HepG2 (cell line): Measurements from ENCODE around the gene NSL1.

Source experiments
- ESRRA ChIP-seq: sonication (generic); formaldehyde crosslinking; IDR thresholded peaks from 2 replicates; pipeline ENCODE4 v1.5.1; 2020; ENCODE audit warnings: mild to moderate bottlenecking, low read depth, missing genetic modification reagents
- IRF2 ChIP-seq: IDR thresholded peaks from 2 replicates; pipeline ENCODE4 v1.6.1; 2018; ENCODE audit warnings: missing genetic modification reagents, missing compliant biosample characterization
- KAT8 ChIP-seq: IDR thresholded peaks from 2 replicates; pipeline ENCODE4 v1.6.1; 2016; ENCODE audit warnings: missing genetic modification reagents, missing compliant biosample characterization
- MAFK ChIP-seq, 2 experiments: IDR thresholded peaks in 1 of 2; conservative IDR thresholded peaks in 1 of 2; 2 replicates each; pipeline ENCODE4 v1.6.1; 2011; ENCODE audit warnings: improper control_type of control experiment in 2 of 2, low read length in 2 of 2
- POLR2A ChIP-seq, 2 experiments: IDR thresholded peaks; 2 replicates each; pipeline ENCODE4 v1.6.1; 2011; ENCODE audit warnings: low read depth in 2 of 2, low read length in 2 of 2, mild to moderate bottlenecking in 1 of 2, moderate library complexity in 1 of 2; ENCODE audit not compliant: insufficient read depth in 1 of 2
- RAD21 ChIP-seq: fragments of 450-650 bp; formaldehyde crosslinking; IDR thresholded peaks from 2 replicates; pipeline ENCODE4 v1.5.0; 2020; ENCODE audit warnings: mild to moderate bottlenecking
- ZFP36L2 ChIP-seq: sonication (generic); formaldehyde crosslinking; IDR thresholded peaks from 2 replicates; pipeline ENCODE4 v1.4.0; 2020; ENCODE audit warnings: missing genetic modification reagents
- TF ChIP-seq, protein P1 (sequence below): sonication (generic); formaldehyde crosslinking; IDR thresholded peaks from 2 replicates; pipeline ENCODE4 v1.4.0; 2020; ENCODE audit warnings: missing genetic modification reagents
- TF ChIP-seq, protein P2 (sequence below): sonication (generic); formaldehyde crosslinking; IDR thresholded peaks from 2 replicates; pipeline ENCODE4 v1.5.0; 2020; ENCODE audit warnings: mild to moderate bottlenecking, missing genetic modification reagents, moderate library complexity
- TF ChIP-seq, protein P3 (sequence below): sonication (generic); formaldehyde crosslinking; IDR thresholded peaks from 2 replicates; pipeline ENCODE4 v1.8.1; 2023; ENCODE audit warnings: mild to moderate bottlenecking, moderate library complexity, missing genetic modification reagents
- TF ChIP-seq, protein P4 (sequence below): sonication (generic); formaldehyde crosslinking; IDR thresholded peaks from 2 replicates; pipeline ENCODE4 v1.4.0; 2020; ENCODE audit warnings: missing genetic modification reagents, borderline replicate concordance

DNA sequence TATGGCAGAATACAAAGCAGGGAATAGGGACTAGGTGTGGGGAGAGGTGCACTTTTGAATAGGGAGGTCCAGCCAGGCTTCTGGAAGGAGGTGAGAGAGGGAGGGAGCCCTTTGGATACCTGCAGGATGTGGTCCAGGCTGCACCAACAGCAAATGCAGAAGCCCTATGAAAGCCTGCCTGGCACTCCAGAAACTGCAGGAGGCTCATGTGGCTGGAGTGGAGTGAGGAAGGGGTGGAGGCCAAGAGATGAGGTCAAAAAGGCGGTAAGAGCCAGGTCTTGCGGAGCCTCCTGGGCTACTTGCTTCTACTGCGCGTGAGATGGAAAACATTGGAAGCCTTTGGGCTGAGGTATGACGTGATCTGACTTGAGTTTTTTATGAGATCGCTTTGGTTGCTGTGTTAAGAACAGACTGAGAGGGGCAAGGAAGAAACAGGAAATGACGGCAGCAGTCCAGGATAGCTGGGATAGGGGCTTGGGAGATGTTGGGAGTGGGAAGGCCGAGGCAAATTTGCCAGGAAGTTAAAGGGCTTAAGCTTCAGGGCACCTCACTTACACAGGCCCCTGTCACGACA is 87.5 kb downstream of the NSL1 start:
- no peak for TF ChIP-seq POLR2A (IDR thresholded peaks at IDR 0.05; ENCODE audit: insufficient read depth in 1 of 2, low read depth in 2 of 2, low read length in 2 of 2)
- TF ChIP-seq, protein P1, sequence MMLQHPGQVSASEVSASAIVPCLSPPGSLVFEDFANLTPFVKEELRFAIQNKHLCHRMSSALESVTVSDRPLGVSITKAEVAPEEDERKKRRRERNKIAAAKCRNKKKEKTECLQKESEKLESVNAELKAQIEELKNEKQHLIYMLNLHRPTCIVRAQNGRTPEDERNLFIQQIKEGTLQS (CRISPR knock-in tag) = no peak
- TF ChIP-seq, protein P2, sequence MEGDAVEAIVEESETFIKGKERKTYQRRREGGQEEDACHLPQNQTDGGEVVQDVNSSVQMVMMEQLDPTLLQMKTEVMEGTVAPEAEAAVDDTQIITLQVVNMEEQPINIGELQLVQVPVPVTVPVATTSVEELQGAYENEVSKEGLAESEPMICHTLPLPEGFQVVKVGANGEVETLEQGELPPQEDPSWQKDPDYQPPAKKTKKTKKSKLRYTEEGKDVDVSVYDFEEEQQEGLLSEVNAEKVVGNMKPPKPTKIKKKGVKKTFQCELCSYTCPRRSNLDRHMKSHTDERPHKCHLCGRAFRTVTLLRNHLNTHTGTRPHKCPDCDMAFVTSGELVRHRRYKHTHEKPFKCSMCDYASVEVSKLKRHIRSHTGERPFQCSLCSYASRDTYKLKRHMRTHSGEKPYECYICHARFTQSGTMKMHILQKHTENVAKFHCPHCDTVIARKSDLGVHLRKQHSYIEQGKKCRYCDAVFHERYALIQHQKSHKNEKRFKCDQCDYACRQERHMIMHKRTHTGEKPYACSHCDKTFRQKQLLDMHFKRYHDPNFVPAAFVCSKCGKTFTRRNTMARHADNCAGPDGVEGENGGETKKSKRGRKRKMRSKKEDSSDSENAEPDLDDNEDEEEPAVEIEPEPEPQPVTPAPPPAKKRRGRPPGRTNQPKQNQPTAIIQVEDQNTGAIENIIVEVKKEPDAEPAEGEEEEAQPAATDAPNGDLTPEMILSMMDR (CRISPR knock-in tag) = no peak
- no peak for TF ChIP-seq ZFP36L2 (CRISPR knock-in tag)
- no peak for TF ChIP-seq RAD21 (CRISPR knock-in tag)
- no peak for TF ChIP-seq KAT8
- TF ChIP-seq, protein P3, sequence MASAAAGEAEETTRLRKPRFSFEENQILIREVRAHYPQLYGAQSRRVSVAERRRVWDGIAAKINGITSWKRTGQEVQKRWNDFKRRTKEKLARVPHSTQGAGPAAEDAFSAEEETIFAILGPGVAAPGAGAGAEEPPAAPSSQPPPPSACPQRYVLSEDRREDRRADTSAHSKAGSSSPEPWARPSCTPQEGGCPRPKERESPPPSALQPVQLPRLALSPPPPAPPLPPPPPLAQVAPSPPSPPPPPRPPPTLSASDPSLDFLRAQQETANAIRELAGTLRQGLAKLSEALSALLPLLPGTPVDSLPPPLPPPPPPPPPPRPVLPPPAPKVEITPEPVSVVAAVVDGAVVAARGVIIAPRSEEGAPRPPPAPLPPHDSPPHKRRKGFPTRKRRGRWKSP = no peak
- TF ChIP-seq ESRRA = no peak
- TF ChIP-seq IRF2 = no peak
- no peak for TF ChIP-seq MAFK (conservative IDR thresholded peaks at IDR 0.05 in 1 of 2, IDR thresholded peaks at IDR 0.05 in 1 of 2; ENCODE audit: low read length in 2 of 2)
- TF ChIP-seq, protein P4, sequence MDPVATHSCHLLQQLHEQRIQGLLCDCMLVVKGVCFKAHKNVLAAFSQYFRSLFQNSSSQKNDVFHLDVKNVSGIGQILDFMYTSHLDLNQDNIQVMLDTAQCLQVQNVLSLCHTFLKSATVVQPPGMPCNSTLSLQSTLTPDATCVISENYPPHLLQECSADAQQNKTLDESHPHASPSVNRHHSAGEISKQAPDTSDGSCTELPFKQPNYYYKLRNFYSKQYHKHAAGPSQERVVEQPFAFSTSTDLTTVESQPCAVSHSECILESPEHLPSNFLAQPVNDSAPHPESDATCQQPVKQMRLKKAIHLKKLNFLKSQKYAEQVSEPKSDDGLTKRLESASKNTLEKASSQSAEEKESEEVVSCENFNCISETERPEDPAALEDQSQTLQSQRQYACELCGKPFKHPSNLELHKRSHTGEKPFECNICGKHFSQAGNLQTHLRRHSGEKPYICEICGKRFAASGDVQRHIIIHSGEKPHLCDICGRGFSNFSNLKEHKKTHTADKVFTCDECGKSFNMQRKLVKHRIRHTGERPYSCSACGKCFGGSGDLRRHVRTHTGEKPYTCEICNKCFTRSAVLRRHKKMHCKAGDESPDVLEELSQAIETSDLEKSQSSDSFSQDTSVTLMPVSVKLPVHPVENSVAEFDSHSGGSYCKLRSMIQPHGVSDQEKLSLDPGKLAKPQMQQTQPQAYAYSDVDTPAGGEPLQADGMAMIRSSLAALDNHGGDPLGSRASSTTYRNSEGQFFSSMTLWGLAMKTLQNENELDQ (CRISPR knock-in tag) = no peak
